ENCODE measurements around the gene KRTAP9-9.
"Not testable (repeated sequence)": the region's sequence is repeated elsewhere in the genome, so short reads cannot be mapped to it uniquely, and the experiment has no call there.

DNA sequence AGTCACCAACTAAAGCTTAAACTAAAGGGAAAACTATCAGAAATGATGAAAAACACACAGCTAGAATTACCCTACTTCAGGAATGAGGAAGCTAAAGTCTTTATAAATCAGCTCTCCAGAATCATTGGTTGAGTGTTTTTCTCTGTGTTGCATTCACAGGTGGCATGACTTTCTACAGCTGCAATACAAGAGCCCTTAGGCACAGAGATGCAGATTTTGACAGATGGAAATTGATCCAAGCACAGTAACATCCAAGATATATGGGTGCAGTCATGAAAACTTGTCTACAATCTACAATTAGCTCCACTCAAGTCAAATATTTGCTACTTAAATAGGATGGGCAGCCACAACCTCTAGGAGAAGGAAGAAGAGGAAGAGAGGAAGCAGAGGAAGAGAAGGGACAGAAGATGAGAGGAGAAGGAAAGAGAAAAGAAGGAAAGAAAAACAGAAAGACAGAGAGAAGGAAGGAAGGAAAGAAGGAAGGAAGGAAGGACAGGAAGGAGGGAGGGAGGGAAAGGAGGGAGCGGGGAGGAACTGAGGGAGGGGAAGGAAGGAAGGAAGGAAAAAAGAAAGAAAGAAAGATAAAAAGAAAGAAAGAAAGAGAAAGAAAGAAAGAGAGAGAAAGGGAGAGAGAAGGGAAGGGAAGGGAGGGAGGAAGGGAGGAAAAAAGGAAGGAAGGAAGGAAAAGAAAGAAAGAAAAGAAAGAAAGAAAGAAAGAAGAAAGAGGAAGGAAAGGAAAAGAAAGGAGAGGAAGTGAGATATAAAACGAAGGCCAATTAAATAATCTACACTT is 8.0 kb upstream of the KRTAP9-9 start:
- TF ChIP-seq, protein P1, sequence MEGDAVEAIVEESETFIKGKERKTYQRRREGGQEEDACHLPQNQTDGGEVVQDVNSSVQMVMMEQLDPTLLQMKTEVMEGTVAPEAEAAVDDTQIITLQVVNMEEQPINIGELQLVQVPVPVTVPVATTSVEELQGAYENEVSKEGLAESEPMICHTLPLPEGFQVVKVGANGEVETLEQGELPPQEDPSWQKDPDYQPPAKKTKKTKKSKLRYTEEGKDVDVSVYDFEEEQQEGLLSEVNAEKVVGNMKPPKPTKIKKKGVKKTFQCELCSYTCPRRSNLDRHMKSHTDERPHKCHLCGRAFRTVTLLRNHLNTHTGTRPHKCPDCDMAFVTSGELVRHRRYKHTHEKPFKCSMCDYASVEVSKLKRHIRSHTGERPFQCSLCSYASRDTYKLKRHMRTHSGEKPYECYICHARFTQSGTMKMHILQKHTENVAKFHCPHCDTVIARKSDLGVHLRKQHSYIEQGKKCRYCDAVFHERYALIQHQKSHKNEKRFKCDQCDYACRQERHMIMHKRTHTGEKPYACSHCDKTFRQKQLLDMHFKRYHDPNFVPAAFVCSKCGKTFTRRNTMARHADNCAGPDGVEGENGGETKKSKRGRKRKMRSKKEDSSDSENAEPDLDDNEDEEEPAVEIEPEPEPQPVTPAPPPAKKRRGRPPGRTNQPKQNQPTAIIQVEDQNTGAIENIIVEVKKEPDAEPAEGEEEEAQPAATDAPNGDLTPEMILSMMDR (IDR thresholded peaks at IDR 0.05) = not testable (repeated sequence)
- not testable (repeated sequence) for TF ChIP-seq POLR2A, POLR2AphosphoS5 (IDR thresholded peaks at IDR 0.05)
